Fibroblast of lung (primary cell): ENCODE measurements around the gene RGS1. TPM values are rescaled to one million over a fixed set of nuclear protein-coding genes. Genes with fewer than 3 reads are reported as not detected.

ENCODE experiments used
- DNase-seq, 2 donors: peaks; one replicate each; pipeline versions ENCODE4 v3.0.0 to v3.0.0-alpha.2; 2010; ENCODE audit warnings: low read depth in 2 of 2
- H2AFZ ChIP-seq: 2 replicates; pipeline ENCODE4 v1.5.1; 2012; ENCODE audit warnings: low read length, control low read depth, inconsistent platforms
- H3K27ac ChIP-seq: 2 replicates; pipeline ENCODE4 v1.5.1; 2011; ENCODE audit warnings: low read length, control low read depth; ENCODE audit not compliant: insufficient read depth
- H3K27me3 ChIP-seq: 2 replicates; pipeline ENCODE4 v1.5.1; 2011; ENCODE audit warnings: mild to moderate bottlenecking, low read length; ENCODE audit not compliant: control insufficient read depth, insufficient read depth
- H3K36me3 ChIP-seq: 2 replicates; pipeline ENCODE4 v1.5.1; 2011; ENCODE audit warnings: low read length; ENCODE audit not compliant: control insufficient read depth, insufficient read depth
- H3K4me1 ChIP-seq: 2 replicates; pipeline ENCODE4 v1.5.1; 2011; ENCODE audit warnings: low read length; ENCODE audit not compliant: control insufficient read depth, insufficient read depth; ENCODE audit errors: extremely low read depth
- H3K4me2 ChIP-seq: 2 replicates; pipeline ENCODE4 v1.5.1; 2011; ENCODE audit warnings: low read length, control low read depth; ENCODE audit not compliant: insufficient read depth; ENCODE audit errors: extremely low read depth
- H3K4me3 ChIP-seq, 4 experiments: fragments of 200-600 bp in 1 of 4; sonication (generic) in 1 of 4; replicated peaks in 1 of 4; 2 replicates each; pipeline ENCODE4 v1.5.1; 2011 to 2016; ENCODE audit warnings: low read length in 4 of 4, low read depth in 3 of 4, mild to moderate bottlenecking in 3 of 4, control low read depth in 2 of 4, inconsistent platforms in 1 of 4, mixed read lengths in 1 of 4; ENCODE audit not compliant: insufficient read depth in 1 of 4; ENCODE audit errors: control extremely low read depth in 1 of 4
- H3K79me2 ChIP-seq: 2 replicates; pipeline ENCODE4 v1.5.1; 2012; ENCODE audit warnings: mild to moderate bottlenecking, low read length, inconsistent platforms; ENCODE audit not compliant: control insufficient read depth, insufficient read depth
- H3K9ac ChIP-seq: 2 replicates; pipeline ENCODE4 v1.5.1; 2011; ENCODE audit warnings: mild to moderate bottlenecking, low read length, control low read depth; ENCODE audit not compliant: insufficient read depth
- H3K9me3 ChIP-seq: 2 replicates; pipeline ENCODE4 v1.5.1; 2012; ENCODE audit warnings: low read depth, low read length; ENCODE audit not compliant: control insufficient read depth, insufficient read depth
- H4K20me1 ChIP-seq: 2 replicates; pipeline ENCODE4 v1.5.1; 2011; ENCODE audit warnings: low read length; ENCODE audit not compliant: control insufficient read depth, insufficient read depth; ENCODE audit errors: extremely low read depth
- CTCF ChIP-seq, 2 donors: IDR thresholded peaks in 1 of 2; conservative IDR thresholded peaks in 1 of 2; 1 replicate in 1 of 2; 2 replicates in 1 of 2; pipeline ENCODE4 v1.5.1; 2011 to 2012; ENCODE audit warnings: low read length in 2 of 2, control low read depth in 1 of 2, inconsistent platforms in 1 of 2, low read depth in 1 of 2, mild to moderate bottlenecking in 1 of 2
- EZH2 ChIP-seq: IDR thresholded peaks from 2 replicates; pipeline ENCODE4 v1.5.1; 2012; ENCODE audit warnings: low read length, control low read depth, mild to moderate bottlenecking; ENCODE audit errors: missing control alignments
- polyA plus RNA-seq, 2 donors: library from polyadenylated mRNA; depleted of rRNA in 1 of 2; stranded (reverse) in 1 of 2; unstranded in 1 of 2; fragments of >200 nt; gene quantifications; 2 replicates each; pipeline ENCODE4 v1.2.1, GENCODE V29; 2011 to 2012; ENCODE audit warnings: missing spikeins in 1 of 2
- total RNA-seq: library from RNA; depleted of rRNA; stranded (reverse); fragments of >200 nt; gene quantifications from 2 replicates; pipeline ENCODE4 v1.2.1, GENCODE V29; 2014

RGS1 gene
- total and polyA plus RNA-seq, 2 donors (not counting 1 experiment from before 2014, with no cell fraction given): 0.18 to 0.50 TPM

- Histone ChIP-seq H3K9ac (no peak overlapping the region), H3K27ac (no peak overlapping the region), H3K27me3 (no peaks in the 10 kb centered on the region), H3K4me3 (no peak overlapping the region), H3K9me3 (no peaks in the 10 kb centered on the region), H3K4me2 (no peak overlapping the region), H2AFZ (no peak overlapping the region), H3K36me3 (no peaks in the 10 kb centered on the region), H3K79me2 (no peaks in the 10 kb centered on the region), H4K20me1 (no peaks in the 10 kb centered on the region), H3K4me1 (peaks cover 7% of the 10 kb centered on the region)
- DNase-seq: no peak
- no peak for TF ChIP-seq CTCF (conservative IDR thresholded peaks at IDR 0.05 in 1 of 2, IDR thresholded peaks at IDR 0.05 in 1 of 2; ENCODE audit: low read depth in 1 of 2, low read length in 2 of 2)
- TF ChIP-seq EZH2: no peak
These were observed 11.5 kb upstream of the RGS1 start for GRCh38 chr1:192564099-192564498.

GRCh38 chr1:192565946-192566345, 9.6 kb upstream of the RGS1 start:
- Histone ChIP-seq H3K4me1 (peaks cover 4% of the 10 kb centered on the region), H3K79me2 (no peaks in the 10 kb centered on the region), H2AFZ (no peak overlapping the region), H3K9ac (no peak overlapping the region), H3K27me3 (no peaks in the 10 kb centered on the region), H3K4me2 (no peak overlapping the region), H3K9me3 (no peaks in the 10 kb centered on the region), H3K27ac (no peak overlapping the region), H3K36me3 (no peaks in the 10 kb centered on the region), H3K4me3 (no peak overlapping the region), H4K20me1 (no peaks in the 10 kb centered on the region)
- DNase-seq: no peak
- no peak for TF ChIP-seq CTCF (conservative IDR thresholded peaks at IDR 0.05 in 1 of 2, IDR thresholded peaks at IDR 0.05 in 1 of 2; ENCODE audit: low read depth in 1 of 2, low read length in 2 of 2)
- no peak for TF ChIP-seq EZH2

GRCh38 chr1:192566657-192567056, 8.9 kb upstream of the RGS1 start:
- H3K79me2 ChIP-seq: no peaks in the 10 kb centered on the region
- no peak overlapping the region for H2AFZ ChIP-seq
- no peak overlapping the region for H3K9ac ChIP-seq
- H4K20me1 ChIP-seq: no peaks in the 10 kb centered on the region
- DNase-seq: no peak
- no peaks in the 10 kb centered on the region for H3K4me1 ChIP-seq
- no peaks in the 10 kb centered on the region for H3K9me3 ChIP-seq
- no peak for TF ChIP-seq CTCF (conservative IDR thresholded peaks at IDR 0.05 in 1 of 2, IDR thresholded peaks at IDR 0.05 in 1 of 2; ENCODE audit: low read depth in 1 of 2, low read length in 2 of 2)
- TF ChIP-seq EZH2: no peak
- no peak overlapping the region for H3K4me3 ChIP-seq
- H3K27me3 ChIP-seq: no peaks in the 10 kb centered on the region
- no peak overlapping the region for H3K4me2 ChIP-seq
- no peaks in the 10 kb centered on the region for H3K36me3 ChIP-seq
- no peak overlapping the region for H3K27ac ChIP-seq
